IMR-90 (cell line): ENCODE results near the gene TGFBI. TPM values are rescaled to one million over a fixed set of nuclear protein-coding genes. Genes with fewer than 3 reads are reported as not detected.

Source experiments
- ATAC-seq: fragments of 200-7000 bp; cut with Tn5 transposase; 2 replicates; pipeline ENCODE4 v1.9.1; 2020; ENCODE audit warnings: low read depth, mild to moderate bottlenecking, moderate library complexity
- BruUV-seq: library from RNA; stranded (reverse); fragments of 400-500 nt; replicated peaks from 2 replicates; lab custom pipeline; 2021; lab: Mats Ljungman, UMichigan
- CTCF ChIA-PET: fragments of 300-600 bp; formaldehyde crosslinking; extraction: SDS; loops from one replicate; lab custom pipeline; 2021; ENCODE audit warnings: antibody characterized with exemption; lab: Yijun Ruan, JAX
- POLR2A ChIA-PET: fragments of 300-600 bp; sonication (Branson Sonifier 250); formaldehyde crosslinking; loops from one replicate; lab custom pipeline; 2022; ENCODE audit warnings: antibody characterized with exemption; ENCODE audit not compliant: unreplicated experiment; lab: Charles Lee
- DNase-seq: peaks from one replicate; pipeline ENCODE4 v3.0.0; 2013
- H2AFZ ChIP-seq: replicated peaks from 2 replicates; pipeline ENCODE3; 2013; ENCODE audit warnings: low read length, mild to moderate bottlenecking; ENCODE audit not compliant: poor library complexity
- H2AK5ac ChIP-seq: 2 replicates; pipeline ENCODE4 v1.6.1; 2013; ENCODE audit warnings: low read depth, low read length, inconsistent platforms
- H2AK9ac ChIP-seq: replicated peaks from 2 replicates; pipeline ENCODE3; 2013; ENCODE audit warnings: mild to moderate bottlenecking, low read depth, low read length, moderate library complexity; ENCODE audit not compliant: poor library complexity
- H2BK120ac ChIP-seq: 2 replicates; pipeline ENCODE4 v1.6.1; 2013; ENCODE audit warnings: low read depth, low read length, inconsistent platforms
- H2BK15ac ChIP-seq: 3 replicates; pipeline ENCODE4 v1.6.1; 2013; ENCODE audit warnings: low read depth, low read length, inconsistent platforms
- H2BK20ac ChIP-seq: 2 replicates; pipeline ENCODE4 v1.6.1; 2013; ENCODE audit warnings: low read depth, mild to moderate bottlenecking, inconsistent platforms, low read length, moderate library complexity
- H2BK5ac ChIP-seq: 2 replicates; pipeline ENCODE4 v1.6.1; 2013; ENCODE audit warnings: mild to moderate bottlenecking, low read depth, low read length, inconsistent platforms; ENCODE audit not compliant: poor library complexity, severe bottlenecking
- H3K14ac ChIP-seq: replicated peaks from 2 replicates; pipeline ENCODE4 v1.6.1; 2013; ENCODE audit warnings: low read depth, low read length, inconsistent platforms
- H3K18ac ChIP-seq: 2 replicates; pipeline ENCODE4 v1.6.1; 2013; ENCODE audit warnings: low read depth, low read length, control low read depth
- H3K23ac ChIP-seq: 2 replicates; pipeline ENCODE4 v1.6.1; 2013; ENCODE audit warnings: low read depth, low read length, inconsistent platforms
- H3K27ac ChIP-seq: 2 replicates; pipeline ENCODE4 v1.5.1; 2013; ENCODE audit warnings: mild to moderate bottlenecking, control low read depth, low read length; ENCODE audit not compliant: insufficient read depth
- H3K27me3 ChIP-seq: 2 replicates; pipeline ENCODE4 v1.6.1; 2013; ENCODE audit warnings: low read length; ENCODE audit not compliant: control insufficient read depth, insufficient read depth
- H3K36me3 ChIP-seq: 2 replicates; pipeline ENCODE4 v1.6.1; 2013; ENCODE audit warnings: low read length, mixed read lengths; ENCODE audit not compliant: control insufficient read depth, insufficient read depth
- H3K4ac ChIP-seq: 2 replicates; pipeline ENCODE4 v1.6.1; 2013; ENCODE audit warnings: low read depth, low read length, inconsistent platforms
- H3K4me1 ChIP-seq: 2 replicates; pipeline ENCODE4 v1.6.1; 2013; ENCODE audit warnings: low read length, mixed read lengths; ENCODE audit not compliant: control insufficient read depth, insufficient read depth
- H3K4me2 ChIP-seq: 2 replicates; pipeline ENCODE4 v1.6.1; 2013; ENCODE audit warnings: low read depth, mild to moderate bottlenecking, control low read depth, low read length, moderate library complexity
- H3K4me3 ChIP-seq: 2 replicates; pipeline ENCODE4 v1.5.1; 2013; ENCODE audit warnings: low read depth, mild to moderate bottlenecking, control low read depth, low read length, moderate library complexity; ENCODE audit not compliant: insufficient read depth
- H3K56ac ChIP-seq: 2 replicates; pipeline ENCODE4 v1.6.1; 2013; ENCODE audit warnings: low read length, inconsistent platforms; ENCODE audit not compliant: insufficient read depth; ENCODE audit errors: extremely low read depth
- H3K79me1 ChIP-seq, 2 experiments: 2 replicates each; pipeline ENCODE4 v1.6.1; 2013; ENCODE audit warnings: low read length in 2 of 2, inconsistent platforms in 1 of 2, low read depth in 1 of 2
- H3K9ac ChIP-seq: 2 replicates; pipeline ENCODE4 v1.6.1; 2013; ENCODE audit warnings: low read depth, low read length, control low read depth
- H3K9me1 ChIP-seq: 2 replicates; pipeline ENCODE4 v1.6.1; 2013; ENCODE audit warnings: low read length, inconsistent platforms; ENCODE audit not compliant: insufficient read depth
- H3K9me3 ChIP-seq: 2 replicates; pipeline ENCODE4 v1.6.1; 2013; ENCODE audit warnings: low read length; ENCODE audit not compliant: control insufficient read depth, insufficient read depth
- H4K20me1 ChIP-seq: 2 replicates; pipeline ENCODE4 v1.6.1; 2013; ENCODE audit warnings: low read length, inconsistent platforms; ENCODE audit not compliant: insufficient read depth
- H4K5ac ChIP-seq: 2 replicates; pipeline ENCODE4 v1.6.1; 2013; ENCODE audit warnings: mild to moderate bottlenecking, low read depth, low read length, control low read depth
- H4K8ac ChIP-seq, 2 experiments: 2 replicates each; pipeline ENCODE4 v1.6.1; 2013; ENCODE audit warnings: low read depth in 2 of 2, low read length in 2 of 2, control low read depth in 1 of 2, inconsistent platforms in 1 of 2
- H4K91ac ChIP-seq: 2 replicates; pipeline ENCODE4 v1.6.1; 2013; ENCODE audit warnings: low read depth, low read length, inconsistent platforms; ENCODE audit not compliant: insufficient read depth
- CEBPB ChIP-seq: IDR thresholded peaks from 2 replicates; pipeline ENCODE4 v1.6.1; 2012; ENCODE audit warnings: low read depth, low read length, improper control_type of control experiment
- ELK1 ChIP-seq: fragments of 150-350 bp; IDR thresholded peaks from 2 replicates; pipeline ENCODE4 v1.6.1; 2016; ENCODE audit warnings: low read depth, mild to moderate bottlenecking, low read length, moderate library complexity, borderline replicate concordance
- WGBS, 2 experiments: methylation state at CpG; one replicate each; pipeline versions ENCODE4 v1.1.5 to v1.1.7; 2013; ENCODE audit warnings: missing lambda C conversion rate in 2 of 2; ENCODE audit not compliant: insufficient read length in 1 of 2; ENCODE audit errors: extremely low coverage in 2 of 2; 5-methylcytosine and 5-hydroxymethylcytosine counted together
- dilution Hi-C: fragments of 300-500 bp; cut with HindIII; formaldehyde crosslinking; loops from one replicate; pipeline ENCODE4 v1.14.3; 2018; ENCODE audit warnings: low sequenced_read_pairs; ENCODE audit not compliant: unreplicated experiment
- in situ Hi-C: fragments of 300-500 bp; cut with MboI; formaldehyde crosslinking; loops from 3 replicates; pipeline ENCODE4 v1.14.3; 2019; ENCODE audit warnings: low sequenced_read_pairs, inconsistent platforms, mixed read lengths
- intact Hi-C: fragments of 100-400 bp; cut with micrococcal nuclease; formaldehyde crosslinking; loops from 2 replicates; pipeline ENCODE4 v1.10.0; 2022
- polyA plus RNA-seq, 3 experiments: library from polyadenylated mRNA; depleted of rRNA; stranded (reverse); fragments of >200 nt; gene quantifications; 2 replicates each; pipeline ENCODE4 v1.2.3, GENCODE V29; 2012; ENCODE audit warnings: low replicate concordance in 1 of 3
- total RNA-seq: library from RNA; depleted of rRNA; stranded (reverse); fragments of >200 nt; gene quantifications from 2 replicates; pipeline ENCODE4 v1.2.3, GENCODE V29; 2012

The TGFBI gene
- total and polyA plus RNA-seq, 2 of the 4 experiments (the other 2 are of a cell fraction): 618 to 1,551 TPM

- TF ChIP-seq CEBPB (peak; percentile 83), ELK1 (no peak)
- H3K23ac ChIP-seq: no peak overlapping the region
- H3K14ac ChIP-seq: no peak overlapping the region
- no peak overlapping the region for H2BK5ac ChIP-seq
- no peak overlapping the region for H3K27ac ChIP-seq
- no peak overlapping the region for H2BK20ac ChIP-seq
- no peak overlapping the region for H3K18ac ChIP-seq
- H3K9ac ChIP-seq: no peak overlapping the region
- H3K4me3 ChIP-seq: no peak overlapping the region
- peak overlapping the region; percentile 29; the same call in 1 of the 2 replicates for H3K4me2 ChIP-seq
- ChIA-PET POLR2A (no interaction called here), CTCF (interaction anchor here (0.7 kb wide), 2 partner anchors 101 to 661 kb away, joined by 3 read pairs; no protein-coding TSS in a partner anchor)
- H3K9me3 ChIP-seq: no peaks in the 10 kb centered on the region
- no peak overlapping the region for H4K8ac ChIP-seq
- H3K9me1 ChIP-seq: no peaks in the 10 kb centered on the region; the same call in 1 of the 2 replicates
- H3K79me1 ChIP-seq: no peaks in the 10 kb centered on the region
- no peak overlapping the region for H2AFZ ChIP-seq
- no peak overlapping the region for H4K5ac ChIP-seq
- ATAC-seq (peak; percentile 37; the same call in 1 of the 2 replicates), DNase-seq (peak; percentile 41)
- no peaks in the 10 kb centered on the region for H3K36me3 ChIP-seq
- H3K4me1 ChIP-seq: peaks cover 8% of the 10 kb centered on the region
- no peak overlapping the region for H4K91ac ChIP-seq
- dilution Hi-C loops (no loop called here), in situ Hi-C loops (no loop called here), intact Hi-C loops (loop anchor here (2.0 kb wide), 1 partner anchor 14 kb away; no protein-coding TSS in a partner anchor)
- no peaks in the 10 kb centered on the region for H4K20me1 ChIP-seq
- WGBS, 2 experiments: no CpG with 5 or more reads among the region's 1 CpG
- no peak overlapping the region for H2AK5ac ChIP-seq
- H2BK15ac ChIP-seq: no peak overlapping the region
- H3K56ac ChIP-seq: no peak overlapping the region
- H2BK120ac ChIP-seq: no peak overlapping the region
- no peak overlapping the region for H3K4ac ChIP-seq
- no peak overlapping the region for H2AK9ac ChIP-seq
- H3K27me3 ChIP-seq: no peaks in the 10 kb centered on the region
- BruUV-seq: no TSS peak
Observed at GRCh38 chr5:135980620-135981019, 48.2 kb upstream of the TGFBI start.
